ENCODE data around the gene TLCD4. TPM values are rescaled to one million over a fixed set of nuclear protein-coding genes. Genes with fewer than 3 reads are reported as not detected.
"Not testable (repeated sequence)": the region's sequence is repeated elsewhere in the genome, so short reads cannot be mapped to it uniquely, and the experiment has no call there.

The TLCD4 gene
- total RNA-seq, 2 experiments from 2014 or later, result not detected

DNA sequence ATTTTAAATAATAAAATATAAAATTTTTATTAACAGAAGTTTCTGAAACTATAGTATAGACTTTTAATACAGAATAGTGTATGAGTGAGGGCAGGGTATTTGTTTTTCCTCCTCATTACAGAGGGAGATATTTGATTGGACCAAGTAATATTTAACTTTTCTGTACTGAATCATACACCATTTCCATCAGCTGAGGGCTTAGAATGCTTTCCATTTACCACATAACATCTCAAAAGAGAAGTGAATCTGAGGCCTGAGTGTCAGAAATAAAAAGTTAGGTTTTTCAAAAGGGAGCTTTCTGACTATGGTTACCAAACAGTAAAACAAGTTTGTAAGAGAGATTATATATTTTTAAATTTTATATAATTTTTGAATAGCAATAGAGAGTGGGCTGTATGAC lies 29.5 kb downstream of the TLCD4 start:
- Histone ChIP-seq H3K9me3 (ENCODE audit: low read length) (no peaks in the 10 kb centered on the region), H4K20me1 (ENCODE audit: insufficient read depth, low read length) (no peaks in the 10 kb centered on the region), H3K4me3 (ENCODE audit: low read depth, low read length, poor library complexity, severe bottlenecking) (no peak overlapping the region), H3K9me2 (ENCODE audit: insufficient read depth, low read length) (no peaks in the 10 kb centered on the region), H3K79me2 (ENCODE audit: insufficient read depth, low read depth, low read length) (no peaks in the 10 kb centered on the region), H3K4me1 (ENCODE audit: insufficient read depth, low read length, poor library complexity, severe bottlenecking) (no peaks in the 10 kb centered on the region), H3K4me2 (ENCODE audit: low read length) (no peak overlapping the region), H3K27ac (ENCODE audit: low read depth, low read length, poor library complexity, severe bottlenecking) (no peak overlapping the region), H3K36me3 (ENCODE audit: insufficient read depth, low read length) (no peaks in the 10 kb centered on the region), H2AFZ (ENCODE audit: low read length) (no peak overlapping the region)
- TF ChIP-seq EZH2phosphoT487 (IDR thresholded peaks at IDR 0.05; ENCODE audit: borderline replicate concordance, low read depth, low read length), result no peak
- TF ChIP-seq, protein P1, sequence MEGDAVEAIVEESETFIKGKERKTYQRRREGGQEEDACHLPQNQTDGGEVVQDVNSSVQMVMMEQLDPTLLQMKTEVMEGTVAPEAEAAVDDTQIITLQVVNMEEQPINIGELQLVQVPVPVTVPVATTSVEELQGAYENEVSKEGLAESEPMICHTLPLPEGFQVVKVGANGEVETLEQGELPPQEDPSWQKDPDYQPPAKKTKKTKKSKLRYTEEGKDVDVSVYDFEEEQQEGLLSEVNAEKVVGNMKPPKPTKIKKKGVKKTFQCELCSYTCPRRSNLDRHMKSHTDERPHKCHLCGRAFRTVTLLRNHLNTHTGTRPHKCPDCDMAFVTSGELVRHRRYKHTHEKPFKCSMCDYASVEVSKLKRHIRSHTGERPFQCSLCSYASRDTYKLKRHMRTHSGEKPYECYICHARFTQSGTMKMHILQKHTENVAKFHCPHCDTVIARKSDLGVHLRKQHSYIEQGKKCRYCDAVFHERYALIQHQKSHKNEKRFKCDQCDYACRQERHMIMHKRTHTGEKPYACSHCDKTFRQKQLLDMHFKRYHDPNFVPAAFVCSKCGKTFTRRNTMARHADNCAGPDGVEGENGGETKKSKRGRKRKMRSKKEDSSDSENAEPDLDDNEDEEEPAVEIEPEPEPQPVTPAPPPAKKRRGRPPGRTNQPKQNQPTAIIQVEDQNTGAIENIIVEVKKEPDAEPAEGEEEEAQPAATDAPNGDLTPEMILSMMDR (conservative IDR thresholded peaks at IDR 0.05; ENCODE audit: low read length), result no peak
- intact Hi-C loops (cut with micrococcal nuclease; ENCODE audit: unreplicated experiment), result no loop called here
- DNase-seq (ENCODE audit: low spot score), result no peak
- BruUV-seq (replicated peaks), result no TSS peak
- POLR2A ChIA-PET, result interaction anchor here (0.6 to 0.7 kb wide), 4 partner anchors 9 to 942 kb away, joined by 3 to 5 read pairs (median 4); no protein-coding TSS in a partner anchor
- CTCF ChIA-PET (ENCODE audit: unreplicated experiment), result no interaction called here

DNA sequence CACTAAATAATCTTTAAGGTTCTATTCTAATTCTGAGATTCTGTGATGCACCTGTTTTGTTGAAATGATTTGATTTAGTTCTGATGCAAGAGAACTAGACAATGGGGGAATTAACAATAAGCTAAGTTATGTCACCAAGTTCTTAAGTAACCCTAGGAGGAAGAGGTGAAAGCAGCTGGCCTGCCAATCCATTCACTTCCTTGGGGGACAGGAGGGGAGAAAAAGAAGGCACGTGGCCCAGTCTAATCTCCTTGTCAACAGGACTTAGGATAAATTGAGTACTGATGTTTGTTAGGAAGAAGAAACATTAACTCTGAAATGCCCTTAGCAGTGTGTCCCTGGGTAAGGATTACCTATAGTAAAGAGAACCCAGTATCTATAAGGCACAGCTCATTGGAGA lies 36.9 kb downstream of the TLCD4 start:
- H2AFZ ChIP-seq (ENCODE audit: low read length), result no peak overlapping the region
- no peak overlapping the region for H3K27ac ChIP-seq (ENCODE audit: low read depth, low read length, poor library complexity, severe bottlenecking)
- no peaks in the 10 kb centered on the region for H4K20me1 ChIP-seq (ENCODE audit: insufficient read depth, low read length)
- CTCF ChIA-PET (ENCODE audit: unreplicated experiment), result no interaction called here
- H3K4me2 ChIP-seq (ENCODE audit: low read length), result no peak overlapping the region
- POLR2A ChIA-PET, result interaction anchor here (0.7 kb wide), 1 partner anchor 385 kb away, joined by 3 read pairs; no protein-coding TSS in a partner anchor
- intact Hi-C loops (cut with micrococcal nuclease; ENCODE audit: unreplicated experiment), result no loop called here
- H3K4me3 ChIP-seq (ENCODE audit: low read depth, low read length, poor library complexity, severe bottlenecking), result no peak overlapping the region
- no peaks in the 10 kb centered on the region for H3K9me3 ChIP-seq (ENCODE audit: low read length)
- no peak for DNase-seq (ENCODE audit: low spot score)
- TF ChIP-seq, protein P1 (conservative IDR thresholded peaks at IDR 0.05; ENCODE audit: low read length), result no peak
- TF ChIP-seq EZH2phosphoT487 (IDR thresholded peaks at IDR 0.05; ENCODE audit: borderline replicate concordance, low read depth, low read length), result no peak
- H3K79me2 ChIP-seq (ENCODE audit: insufficient read depth, low read depth, low read length), result no peaks in the 10 kb centered on the region
- H3K9me2 ChIP-seq (ENCODE audit: insufficient read depth, low read length), result no peaks in the 10 kb centered on the region
- no TSS peak for BruUV-seq (replicated peaks)
- H3K36me3 ChIP-seq (ENCODE audit: insufficient read depth, low read length), result no peaks in the 10 kb centered on the region
- no peaks in the 10 kb centered on the region for H3K4me1 ChIP-seq (ENCODE audit: insufficient read depth, low read length, poor library complexity, severe bottlenecking)

DNA sequence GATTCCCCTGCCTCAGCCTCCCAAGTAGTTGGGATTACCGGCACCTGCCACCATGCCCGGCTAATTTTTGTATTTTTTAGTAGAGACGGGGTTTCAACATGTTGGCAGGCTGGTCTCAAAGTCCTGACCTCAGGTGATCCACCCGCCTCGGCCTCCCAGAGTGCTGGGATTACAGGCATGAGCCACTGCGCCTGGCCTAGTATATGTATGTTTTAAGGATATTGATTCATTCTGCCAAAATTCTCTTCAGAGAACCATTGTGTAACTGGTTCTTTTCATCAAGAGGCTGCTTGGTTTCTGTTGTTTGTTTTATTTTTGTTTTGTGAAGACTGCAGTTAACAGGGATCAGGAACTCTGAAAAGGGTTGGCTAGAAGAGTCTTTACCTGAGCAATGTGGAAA lies 48.4 kb downstream of the TLCD4 start:
- DNase-seq (ENCODE audit: low spot score); H4K20me1 ChIP-seq (ENCODE audit: insufficient read depth, low read length); H3K4me3 ChIP-seq (ENCODE audit: low read depth, low read length, poor library complexity, severe bottlenecking); H3K27ac ChIP-seq (ENCODE audit: low read depth, low read length, poor library complexity, severe bottlenecking); CTCF ChIA-PET (ENCODE audit: unreplicated experiment); POLR2A ChIA-PET; H2AFZ ChIP-seq (ENCODE audit: low read length); H3K36me3 ChIP-seq (ENCODE audit: insufficient read depth, low read length); intact Hi-C loops (cut with micrococcal nuclease; ENCODE audit: unreplicated experiment); BruUV-seq (replicated peaks); H3K4me1 ChIP-seq (ENCODE audit: insufficient read depth, low read length, poor library complexity, severe bottlenecking); H3K9me3 ChIP-seq (ENCODE audit: low read length); H3K79me2 ChIP-seq (ENCODE audit: insufficient read depth, low read depth, low read length); H3K9me2 ChIP-seq (ENCODE audit: insufficient read depth, low read length); H3K4me2 ChIP-seq (ENCODE audit: low read length): not testable (repeated sequence)

Small RNAs within 50 kb of the gene (small RNA-seq; reads per million reads assigned to genes)
- not detected for gene RF00019

Other genes with a start within 250 kb of the TLCD4 start
- not detected in 2 replicates for gene CNN3, start 190.2 kb upstream of the TLCD4 start, total RNA-seq (2014; rRNA removed; shearing (Covaris generic))
- not detected in 2 replicates for gene CNN3, start 190.2 kb upstream of the TLCD4 start, total RNA-seq (2022)
- gene ALG14, start 44.4 kb upstream of the TLCD4 start, total RNA-seq (2014; rRNA removed; shearing (Covaris generic)), result 1.6 and 5.2 TPM in 2 replicates
- 4.9 and 8.3 TPM in 2 replicates for gene ALG14, start 44.4 kb upstream of the TLCD4 start, total RNA-seq (2022)
- gene RWDD3, start 116.9 kb downstream of the TLCD4 start, total RNA-seq (2014; rRNA removed; shearing (Covaris generic)), result 10.9 and 11.7 TPM in 2 replicates
- 20.7 and 20.9 TPM in 2 replicates for gene RWDD3, start 116.9 kb downstream of the TLCD4 start, total RNA-seq (2022)